HG03066 (cell line): ENCODE results near the gene NKRF.

Experiments
- ATAC-seq: cut with Tn5 transposase; IDR thresholded peaks from one replicate; pipeline ENCODE4 v1.9.1; 2021; ENCODE audit warnings: low read depth; ENCODE audit not compliant: unreplicated experiment

NKRF gene

DNA sequence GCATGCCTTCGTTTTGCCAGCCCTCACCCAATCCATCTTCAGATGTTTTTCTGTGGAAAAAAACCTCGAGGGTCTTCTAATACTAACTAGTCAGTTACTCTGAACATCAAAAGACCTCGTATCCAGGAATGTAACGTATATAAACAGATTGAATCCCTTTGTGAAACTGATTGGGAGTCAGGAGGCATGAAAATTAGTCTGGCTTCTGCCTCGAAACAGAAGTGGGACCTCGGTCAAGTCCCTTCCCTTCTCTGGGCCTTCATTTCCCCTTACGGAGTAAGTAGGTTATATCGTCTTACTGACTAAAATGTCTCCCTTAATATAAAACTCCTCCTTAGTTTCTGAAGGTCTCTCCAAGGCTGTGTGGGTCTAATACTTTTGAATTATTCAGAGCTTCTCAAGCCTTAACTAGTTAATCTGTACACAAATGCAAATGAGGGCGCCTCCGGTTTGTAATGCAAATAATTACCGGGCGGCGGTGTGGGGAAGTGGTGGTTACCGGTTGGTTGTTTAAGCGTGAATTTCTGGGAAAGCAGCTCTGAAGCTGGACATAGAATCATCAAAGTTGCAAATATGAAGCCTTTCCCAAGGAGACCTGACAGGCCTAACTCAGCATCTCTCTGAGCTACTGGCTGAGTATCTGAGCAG is 11.4 kb upstream of the NKRF start:
- ATAC-seq, result peak; percentile 69

- no peak for ATAC-seq
Measured at GRCh38 chrX:119614776-119615175, 8.6 kb upstream of the NKRF start.

GRCh38 chrX:119607018-119607389 is 780 bp upstream of the NKRF start:
- no peak for ATAC-seq

GRCh38 chrX:119605464-119606279 is 552 bp downstream of the NKRF start:
- ATAC-seq, result peak; percentile 34

DNA sequence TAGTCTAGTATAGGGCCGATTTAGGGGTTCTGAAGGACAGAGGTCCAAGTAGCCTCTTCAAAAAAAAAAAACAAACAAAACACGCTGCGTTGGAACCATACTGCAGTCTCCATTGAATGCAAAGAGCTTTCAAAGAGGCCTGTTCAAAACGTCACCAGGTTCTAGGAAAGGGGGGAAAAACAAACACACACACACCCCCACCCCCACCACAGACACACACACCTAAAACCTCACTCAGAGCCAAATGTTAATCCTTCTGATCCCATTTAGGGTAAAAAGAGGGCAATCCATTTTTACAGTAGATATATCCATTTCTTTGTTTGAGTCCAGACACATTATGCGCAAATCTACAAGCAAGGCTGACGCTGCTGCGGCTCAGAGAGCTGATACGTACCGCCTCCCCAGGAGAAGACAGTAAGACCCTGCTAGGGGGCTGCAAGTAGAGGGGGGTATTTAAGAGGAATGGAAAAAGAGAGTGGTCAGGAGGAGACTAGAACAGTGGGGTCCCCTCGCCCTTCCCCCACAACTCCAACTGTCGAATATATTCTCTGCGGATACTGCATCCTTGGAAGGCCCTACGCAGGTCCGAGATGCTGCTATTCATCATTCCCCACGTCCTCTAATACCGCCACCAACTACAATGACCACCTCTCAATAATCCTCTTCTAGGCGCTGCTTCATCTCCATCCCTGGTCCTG is 1.3 kb downstream of the NKRF start:
- no peak for ATAC-seq

- ATAC-seq, result no peak
Measured at GRCh38 chrX:119602701-119603255, 3.4 kb downstream of the NKRF start.

DNA sequence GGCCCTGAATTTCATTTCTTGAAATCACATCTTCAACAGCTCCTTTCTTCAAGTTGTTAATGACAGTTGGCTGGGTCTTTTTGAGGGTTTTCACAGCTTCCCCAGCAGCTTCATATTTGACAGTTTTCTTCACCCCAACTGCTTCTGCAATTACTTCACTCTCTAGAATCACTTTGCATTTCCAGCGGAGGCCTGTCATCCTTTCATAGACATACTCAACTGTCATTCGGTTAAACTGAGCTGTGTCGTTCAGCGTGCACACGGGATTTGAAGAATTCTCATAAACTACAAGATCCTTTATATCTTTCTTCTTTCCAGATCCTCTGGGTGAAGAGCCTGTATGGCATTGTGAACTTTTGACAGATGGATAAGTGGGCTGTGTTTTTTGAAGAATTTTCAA is 16.4 kb downstream of the NKRF start:
- ATAC-seq, result no peak

- no peak for ATAC-seq
Measured at GRCh38 chrX:119583431-119584059, 22.7 kb downstream of the NKRF start.

DNA sequence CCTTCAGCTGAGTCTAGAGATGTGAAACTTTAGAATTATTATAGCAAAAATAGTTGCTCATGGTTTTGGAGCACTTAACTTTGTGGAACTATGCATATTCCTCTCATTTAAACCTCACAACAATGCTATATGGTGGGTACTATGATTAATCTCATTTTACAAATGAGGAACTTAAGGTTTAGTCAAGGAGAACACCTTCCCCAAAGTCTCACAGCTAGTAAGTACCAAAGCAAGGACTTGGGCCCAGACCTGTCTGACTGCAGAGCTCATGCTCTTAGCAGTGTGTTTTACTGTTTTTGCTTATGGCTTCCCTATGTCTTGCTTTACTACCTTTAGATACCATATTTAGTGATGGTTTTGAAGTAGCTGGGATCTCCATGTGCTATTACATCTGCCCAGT is 26.8 kb downstream of the NKRF start:
- no peak for ATAC-seq

DNA sequence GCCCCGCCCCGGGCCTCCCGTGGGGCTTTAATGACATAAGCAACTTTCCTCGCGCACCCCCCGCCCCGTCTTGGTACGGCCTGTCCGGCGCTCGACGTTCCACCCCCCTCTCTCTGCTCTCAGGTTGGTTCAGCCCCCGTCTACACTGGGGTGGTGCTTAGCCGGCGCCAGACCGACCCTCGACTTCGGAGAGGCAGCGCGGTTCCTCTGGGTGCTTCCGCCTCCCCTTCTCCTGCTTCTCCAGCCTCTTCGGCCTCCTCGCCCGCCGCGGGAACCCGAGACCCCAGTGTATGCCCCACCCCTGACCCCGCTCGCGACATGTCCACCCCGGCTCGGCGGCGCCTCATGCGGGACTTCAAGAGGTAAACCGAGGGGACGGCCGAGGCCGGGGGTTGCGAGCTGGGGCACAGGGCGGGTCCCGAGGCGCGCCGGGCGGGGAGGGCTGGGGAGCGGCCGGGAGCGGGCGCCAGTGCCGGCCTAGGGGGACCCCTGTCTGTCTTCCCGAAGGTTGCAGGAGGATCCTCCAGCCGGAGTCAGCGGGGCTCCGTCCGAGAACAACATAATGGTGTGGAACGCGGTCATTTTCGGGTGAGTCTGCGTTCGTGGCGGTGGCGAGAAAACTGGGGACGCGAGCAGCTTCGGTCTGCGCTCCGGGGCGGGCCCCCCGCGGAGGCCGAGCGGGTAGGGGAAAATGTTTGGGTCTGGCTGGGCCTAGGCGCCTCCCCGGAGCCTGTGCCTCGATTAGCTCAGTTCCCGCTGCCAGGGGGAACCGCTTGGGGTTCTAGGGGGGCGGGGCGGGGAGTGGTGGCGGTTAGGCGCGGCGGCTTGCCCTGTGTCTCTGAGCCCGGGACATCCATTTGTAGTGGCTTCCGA is 31.6 kb downstream of the NKRF start, which contains the start of gene UBE2A:
UBE2A (plus strand) TSS at position 170 of the 873 bp plus-strand sequence; CDS start at position 319, 149 bp downstream.
- ATAC-seq, result peak; percentile 80

GRCh38 chrX:119573840-119574393 is 32.3 kb downstream of the NKRF start:
- peak; percentile 11 for ATAC-seq

GRCh38 chrX:119573222-119573621 is 33.0 kb downstream of the NKRF start:
- ATAC-seq, result no peak

GRCh38 chrX:119570351-119570835 is 35.8 kb downstream of the NKRF start:
- no peak for ATAC-seq

GRCh38 chrX:119565107-119565663 is 41.0 kb downstream of the NKRF start, which contains the start of gene STEEP1:
STEEP1 (minus strand) TSS chrX:119565409; CDS start chrX:119565355, 54 bp downstream.
- peak; percentile 88 for ATAC-seq

DNA sequence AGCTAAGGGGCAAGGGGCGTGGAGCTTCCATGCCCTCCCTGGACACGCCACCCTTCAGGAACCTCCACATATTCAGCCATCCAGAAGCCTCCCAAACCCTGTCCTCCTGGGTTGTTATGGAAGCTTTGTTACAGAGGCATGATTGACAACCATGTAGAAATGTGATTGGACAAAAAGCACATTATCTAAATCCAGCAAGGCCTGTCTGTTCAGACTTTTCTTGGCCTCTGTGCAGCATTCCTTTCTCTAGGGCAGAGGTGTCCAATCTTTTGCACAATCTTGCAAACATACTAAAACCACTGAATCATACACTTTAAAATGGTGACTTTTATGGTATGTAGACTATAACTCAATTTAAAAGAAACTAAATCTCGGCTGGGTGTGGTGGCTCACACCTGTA is 53.7 kb downstream of the NKRF start:
- ATAC-seq, result no peak

DNA sequence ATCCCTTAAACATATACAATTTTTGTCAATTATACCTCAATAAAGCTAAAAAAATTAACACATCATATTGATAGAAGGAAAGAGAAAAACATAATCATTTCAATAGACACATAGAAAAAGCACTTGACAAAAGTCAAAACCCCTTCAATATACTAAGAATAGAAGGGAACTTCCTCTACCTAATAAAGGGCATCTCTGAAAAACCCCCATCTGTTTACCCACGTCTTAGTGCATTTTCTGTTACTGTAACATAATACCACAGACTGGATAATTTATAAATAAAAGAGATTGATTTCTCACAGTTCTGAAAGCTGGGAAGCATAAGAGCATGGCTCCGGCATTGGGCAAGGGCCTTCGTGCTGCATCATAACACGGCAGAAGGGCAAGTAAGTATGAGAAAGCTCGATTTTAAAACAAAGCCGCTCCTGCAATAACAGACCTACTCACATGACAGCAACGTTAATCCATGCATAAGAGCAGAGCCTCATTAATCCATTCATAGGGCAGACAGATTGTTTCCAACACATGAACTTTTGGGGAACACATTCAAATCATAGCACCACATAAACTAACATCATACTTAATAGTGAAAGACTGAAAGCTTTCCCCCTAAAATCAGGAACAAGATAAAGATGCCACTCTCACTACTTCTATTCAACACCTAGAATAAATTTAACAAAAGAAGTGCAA is 56.8 kb downstream of the NKRF start:
- ATAC-seq, result no peak

DNA sequence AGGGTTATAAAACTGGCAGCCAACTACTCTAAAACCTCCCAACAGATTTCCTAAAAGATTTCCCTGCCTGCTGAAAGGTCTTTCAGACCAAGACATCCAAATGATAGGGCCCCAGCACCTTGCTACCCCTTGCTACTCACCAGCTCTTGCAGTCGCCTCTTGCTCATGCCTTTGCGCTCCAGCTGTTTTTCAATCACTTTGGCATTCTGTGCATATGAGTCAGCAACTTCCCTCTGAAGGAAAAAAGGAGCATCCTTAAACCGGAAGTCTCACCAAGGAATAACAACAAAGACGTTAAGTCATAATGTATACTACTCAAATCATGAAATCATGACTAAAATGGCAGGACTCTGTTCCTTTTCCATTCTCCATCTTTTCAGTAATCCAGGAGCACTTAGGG is 65.0 kb downstream of the NKRF start:
- ATAC-seq, result no peak

DNA sequence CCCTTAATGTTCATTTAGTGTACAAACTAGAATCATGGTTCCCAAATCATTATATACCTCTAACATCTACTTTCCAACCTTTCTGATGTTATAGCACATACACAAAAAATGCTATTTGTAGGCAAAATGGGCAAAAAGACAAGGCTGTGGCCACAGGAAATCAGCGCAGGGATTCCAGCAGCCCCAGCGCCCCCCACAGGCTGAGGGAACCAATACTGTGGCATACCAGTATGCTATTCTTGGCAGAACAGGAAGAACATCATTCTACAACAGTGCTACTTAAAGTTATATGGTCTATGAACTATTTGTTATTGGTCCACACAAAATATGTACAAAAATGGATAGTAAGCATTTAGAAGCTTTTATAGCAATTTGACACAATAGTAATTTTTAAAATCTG is 66.4 kb downstream of the NKRF start:
- no peak for ATAC-seq
